GM19467 (cell line): ENCODE results near the gene SAYSD1.
A peak's percentile ranks its signal among the peaks of the same experiment; 100 is the strongest.
"Not testable (repeated sequence)": the region's sequence is repeated elsewhere in the genome, so short reads cannot be mapped to it uniquely, and the experiment has no call there.

Experiments used
- ATAC-seq: cut with Tn5 transposase; IDR thresholded peaks from one replicate; pipeline ENCODE4 v1.9.1; 2021; ENCODE audit warnings: mild to moderate bottlenecking, moderate library complexity; ENCODE audit not compliant: unreplicated experiment

SAYSD1 gene

GRCh38 chr6:39114704-39115599 is at the start of gene SAYSD1:
Gene SAYSD1 (minus strand): TSS chr6:39115186. CDS start chr6:39115089, 97 bp downstream.
- peak; percentile 91 for ATAC-seq

- ATAC-seq, result no peak
Observed at GRCh38 chr6:39157511-39157910, 42.5 kb upstream of the SAYSD1 start.

GRCh38 chr6:39156801-39157200 is 41.8 kb upstream of the SAYSD1 start:
- ATAC-seq, result no peak

GRCh38 chr6:39154705-39155104 is 39.7 kb upstream of the SAYSD1 start:
- ATAC-seq, result no peak

GRCh38 chr6:39153766-39154397 is 38.9 kb upstream of the SAYSD1 start:
- no peak for ATAC-seq

GRCh38 chr6:39152262-39152661 is 37.3 kb upstream of the SAYSD1 start:
- no peak for ATAC-seq

- ATAC-seq, result no peak
Observed at GRCh38 chr6:39151211-39151610, 36.2 kb upstream of the SAYSD1 start.

- no peak for ATAC-seq
Observed at GRCh38 chr6:39144481-39145173, 29.6 kb upstream of the SAYSD1 start.

- no peak for ATAC-seq
Observed at GRCh38 chr6:39143238-39143930, 28.4 kb upstream of the SAYSD1 start.

GRCh38 chr6:39140556-39141167 is 25.7 kb upstream of the SAYSD1 start:
- no peak for ATAC-seq

GRCh38 chr6:39137245-39137644 is 22.3 kb upstream of the SAYSD1 start:
- no peak for ATAC-seq

GRCh38 chr6:39136207-39136606 is 21.2 kb upstream of the SAYSD1 start:
- ATAC-seq, result not testable (repeated sequence)

GRCh38 chr6:39134761-39135160 is 19.8 kb upstream of the SAYSD1 start:
- not testable (repeated sequence) for ATAC-seq

- no peak for ATAC-seq
Observed at GRCh38 chr6:39130691-39131090, 15.7 kb upstream of the SAYSD1 start.

GRCh38 chr6:39128832-39129231 is 13.8 kb upstream of the SAYSD1 start:
- ATAC-seq, result no peak

GRCh38 chr6:39128106-39128505 is 13.1 kb upstream of the SAYSD1 start:
- ATAC-seq, result no peak

- no peak for ATAC-seq
Observed at GRCh38 chr6:39124114-39124513, 9.1 kb upstream of the SAYSD1 start.

GRCh38 chr6:39118921-39119320 is 3.9 kb upstream of the SAYSD1 start:
- no peak for ATAC-seq

- no peak for ATAC-seq
Observed at GRCh38 chr6:39114388-39114703, 640 bp downstream of the SAYSD1 start.

- ATAC-seq, result no peak
Observed at GRCh38 chr6:39113788-39114187, 1.2 kb downstream of the SAYSD1 start.

- ATAC-seq, result no peak
Observed at GRCh38 chr6:39111280-39111679, 3.7 kb downstream of the SAYSD1 start.
